HG02759 (cell line): Measurements from ENCODE around the gene FOXD1.
"Not testable (repeated sequence)": the region's sequence is repeated elsewhere in the genome, so short reads cannot be mapped to it uniquely, and the experiment has no call there.

Source experiments
- ATAC-seq: cut with Tn5 transposase; IDR thresholded peaks from one replicate; pipeline ENCODE4 v1.9.1; 2021; ENCODE audit warnings: mild to moderate bottlenecking, moderate library complexity; ENCODE audit not compliant: unreplicated experiment

FOXD1 gene

DNA sequence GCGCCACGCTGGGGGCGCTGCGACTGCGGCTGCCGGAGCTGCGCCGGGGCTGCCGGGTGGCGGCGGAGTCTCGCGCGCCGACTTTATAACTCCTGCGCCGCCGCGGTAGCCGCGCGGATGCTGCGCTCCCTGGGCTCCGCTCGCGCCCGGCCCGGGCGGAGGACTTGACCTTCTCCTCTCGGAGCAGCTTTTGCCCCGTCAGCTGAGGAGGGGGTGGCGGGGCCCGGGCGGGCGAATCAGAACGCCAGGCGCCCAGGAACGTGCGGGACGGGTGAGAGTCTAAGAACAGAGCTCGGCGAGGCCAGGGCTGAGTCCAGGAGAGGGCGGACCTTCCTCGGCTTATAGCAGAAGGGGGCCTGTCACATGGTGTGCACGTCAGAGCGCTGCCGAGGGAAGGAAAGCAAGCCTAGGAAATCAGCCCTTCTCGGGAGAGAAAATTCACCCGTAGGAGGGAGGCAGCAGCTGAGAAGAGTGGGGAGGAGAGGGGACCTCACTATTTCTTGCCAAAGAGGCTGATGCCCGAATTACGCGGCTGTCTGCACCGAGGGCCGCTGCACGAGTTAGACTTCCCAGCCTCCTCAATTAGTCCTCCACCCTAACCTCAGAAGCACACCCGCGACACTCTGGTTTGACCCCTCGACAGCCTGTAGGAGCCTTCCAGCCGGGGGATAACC lies at the start of gene FOXD1:
Gene FOXD1 (minus strand): TSS at position 315 of the 674 bp plus-strand sequence. CDS start 415 bp downstream, outside the sequence.
- ATAC-seq = peak; percentile 51

- ATAC-seq = no peak
Observed at GRCh38 chr5:73497497-73498056, 49.0 kb upstream of the FOXD1 start.

DNA sequence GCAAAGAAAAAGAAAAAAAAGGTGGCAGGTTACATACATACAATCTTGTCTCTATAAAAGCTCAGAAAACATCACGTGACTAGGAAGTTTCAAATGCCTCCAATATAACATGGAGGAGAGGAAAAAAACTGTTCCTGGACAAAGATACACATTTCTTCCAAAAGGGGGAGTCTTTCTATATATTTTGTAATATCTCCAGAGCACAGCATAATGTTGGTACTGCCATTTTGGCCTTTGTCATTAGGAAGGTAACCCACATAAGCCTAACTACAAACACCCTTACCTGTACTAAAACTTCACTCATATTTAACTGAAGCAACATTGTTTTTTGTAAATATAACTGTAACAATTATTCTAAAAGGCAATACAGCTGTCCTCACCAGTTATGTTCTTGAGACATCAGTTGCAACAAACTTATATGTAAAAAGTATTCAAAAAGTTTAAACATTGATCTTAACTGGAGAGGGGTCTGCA lies 48.4 kb upstream of the FOXD1 start:
- no peak for ATAC-seq

- no peak for ATAC-seq
Observed at GRCh38 chr5:73495772-73496335, 47.3 kb upstream of the FOXD1 start.

DNA sequence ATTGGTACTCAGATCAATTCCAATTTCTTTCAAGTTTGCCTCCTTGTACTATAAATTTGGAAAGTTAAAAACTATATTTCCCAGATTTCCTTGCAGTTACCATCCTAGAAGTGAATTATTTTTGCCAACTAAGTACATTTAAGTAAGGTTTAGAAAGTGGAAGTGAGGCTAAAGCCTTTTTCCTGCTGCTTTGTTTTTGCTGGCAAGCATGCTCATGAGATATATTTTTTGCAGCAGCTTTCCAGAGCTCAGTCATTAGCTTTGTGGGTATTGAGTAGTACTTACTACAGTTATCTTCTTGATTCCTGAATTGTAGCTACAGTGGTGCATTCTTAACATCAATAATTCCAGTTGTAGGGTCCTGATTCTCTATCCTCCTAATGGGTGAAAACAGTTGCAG lies 46.1 kb upstream of the FOXD1 start:
- ATAC-seq = no peak

- no peak for ATAC-seq
Observed at GRCh38 chr5:73493421-73493820, 44.8 kb upstream of the FOXD1 start.

- ATAC-seq = no peak
Observed at GRCh38 chr5:73491155-73491554, 42.6 kb upstream of the FOXD1 start.

- ATAC-seq = no peak
Observed at GRCh38 chr5:73490088-73490487, 41.5 kb upstream of the FOXD1 start.

DNA sequence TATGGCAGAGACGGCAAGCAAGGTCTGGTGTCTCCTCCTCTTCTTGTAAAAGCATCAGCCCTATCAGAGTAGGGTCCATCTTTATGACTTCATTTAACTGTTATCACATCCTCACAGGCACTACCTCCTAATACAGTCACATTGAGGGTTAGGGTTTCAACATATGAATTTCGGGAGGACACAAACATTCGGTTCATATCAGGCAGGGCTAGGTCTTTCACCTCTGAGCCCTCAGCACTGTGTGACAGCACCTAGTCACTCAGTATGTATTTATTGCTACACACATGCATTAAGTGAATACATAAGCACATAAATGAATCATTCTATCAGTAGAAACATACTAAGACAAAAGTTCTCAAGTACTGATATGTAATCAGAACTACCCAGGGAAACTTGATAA lies 40.2 kb upstream of the FOXD1 start:
- ATAC-seq = no peak

DNA sequence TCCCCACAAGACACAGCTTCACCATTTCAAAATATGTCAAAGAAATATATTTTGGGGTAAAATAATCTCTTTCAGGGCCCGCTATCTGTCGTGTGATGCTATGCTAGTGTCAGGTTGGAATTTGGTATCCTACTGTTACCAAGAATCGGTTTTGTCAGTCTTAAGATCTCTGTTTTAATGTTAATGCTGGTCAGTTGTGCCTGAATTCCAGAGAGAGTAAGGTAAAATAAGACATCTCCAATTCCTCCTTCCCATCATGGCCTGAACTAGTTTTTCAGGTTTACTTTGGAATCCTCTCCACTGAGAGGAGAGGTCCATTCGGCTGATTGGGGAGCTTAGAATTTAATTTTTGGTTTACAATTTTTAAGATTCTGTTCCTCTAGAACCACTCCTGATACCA lies 39.2 kb upstream of the FOXD1 start:
- ATAC-seq = no peak

DNA sequence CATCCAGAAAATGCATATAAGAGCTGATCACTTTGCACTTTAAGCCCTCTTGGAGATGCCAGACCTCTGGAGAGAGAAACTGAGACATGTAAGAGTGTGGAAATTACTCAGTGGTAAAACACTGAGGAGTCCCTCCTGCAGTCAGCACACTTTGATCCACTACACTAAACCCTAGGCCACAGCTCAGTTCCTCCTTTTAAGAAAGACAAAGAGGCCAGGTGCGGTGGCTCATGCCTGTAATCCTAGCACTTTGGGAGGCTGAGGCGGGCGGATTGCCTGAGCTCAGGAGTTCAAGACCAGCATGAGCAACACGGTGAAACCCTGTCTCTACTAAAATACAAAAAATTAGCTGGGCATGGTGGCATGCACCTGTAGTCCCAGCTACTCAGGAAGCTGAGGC lies 38.7 kb upstream of the FOXD1 start:
- not testable (repeated sequence) for ATAC-seq

- ATAC-seq = no peak
Observed at GRCh38 chr5:73486119-73486899, 37.7 kb upstream of the FOXD1 start.

- no peak for ATAC-seq
Observed at GRCh38 chr5:73485715-73486114, 37.1 kb upstream of the FOXD1 start.

GRCh38 chr5:73484511-73484910 lies 35.9 kb upstream of the FOXD1 start:
- no peak for ATAC-seq

DNA sequence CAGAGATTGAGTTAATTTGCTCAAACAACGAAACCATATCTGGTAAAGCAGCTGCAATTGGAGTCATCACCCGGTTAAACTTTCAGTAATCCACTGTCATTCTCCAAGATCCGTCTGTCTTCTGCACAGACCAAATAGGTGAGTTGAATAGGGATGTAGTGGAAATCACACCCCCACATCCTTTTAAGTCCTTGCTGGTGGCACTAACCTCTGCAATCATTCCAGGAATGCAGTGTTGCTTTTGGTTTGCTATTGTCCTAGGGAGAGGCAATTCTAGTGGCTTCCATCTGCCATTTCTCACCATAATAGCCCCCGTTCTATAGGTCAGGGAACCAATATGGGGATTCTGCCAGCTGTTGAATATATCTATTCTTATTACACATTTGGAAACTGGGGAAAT lies 35.1 kb upstream of the FOXD1 start:
- no peak for ATAC-seq

GRCh38 chr5:73482383-73483136 lies 34.0 kb upstream of the FOXD1 start:
- ATAC-seq = no peak

GRCh38 chr5:73480500-73480899 lies 31.9 kb upstream of the FOXD1 start:
- no peak for ATAC-seq

DNA sequence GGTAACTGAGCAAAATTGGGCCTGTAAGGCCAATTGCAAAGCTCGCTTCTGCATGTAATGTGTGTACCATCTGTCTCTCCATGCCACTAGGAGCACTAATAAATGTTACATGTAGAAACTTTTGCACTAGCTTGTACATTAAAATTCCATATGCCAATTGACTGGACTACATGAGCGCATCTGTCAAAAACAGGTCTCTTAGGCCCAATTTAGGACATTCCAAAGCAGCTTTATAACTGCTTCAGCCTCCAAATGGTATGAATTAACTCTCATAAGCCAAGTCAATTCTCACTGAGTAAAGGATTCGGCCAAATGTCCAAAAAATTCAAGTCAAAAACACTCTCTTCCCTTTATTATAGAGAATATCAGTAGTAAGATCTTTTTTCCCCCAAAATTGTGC lies 23.5 kb upstream of the FOXD1 start:
- no peak for ATAC-seq

GRCh38 chr5:73471654-73472053 lies 23.1 kb upstream of the FOXD1 start:
- ATAC-seq = no peak

- ATAC-seq = no peak
Observed at GRCh38 chr5:73469878-73470277, 21.3 kb upstream of the FOXD1 start.

- not testable (repeated sequence) for ATAC-seq
Observed at GRCh38 chr5:73468638-73469037, 20.1 kb upstream of the FOXD1 start.
